Measurements from ENCODE around the gene MTMR12.

The MTMR12 gene

GRCh38 chr5:32312595-32313332 lies at the start of gene MTMR12:
TSS of gene MTMR12 (minus strand) at chr5:32312939. CDS start at chr5:32312838, 101 bp downstream.
- peak; percentile 100 for DNase-seq (ENCODE audit: low read depth)

GRCh38 chr5:32362527-32362926 lies 49.8 kb upstream of the MTMR12 start:
- DNase-seq (ENCODE audit: low read depth), result no peak

GRCh38 chr5:32360906-32361305 lies 48.2 kb upstream of the MTMR12 start:
- DNase-seq (ENCODE audit: low read depth), result no peak

- DNase-seq (ENCODE audit: low read depth), result no peak
Measured at GRCh38 chr5:32358611-32359010, 45.9 kb upstream of the MTMR12 start.

- DNase-seq (ENCODE audit: low read depth), result no peak
Measured at GRCh38 chr5:32357658-32358057, 44.9 kb upstream of the MTMR12 start.

- DNase-seq (ENCODE audit: low read depth), result no peak
Measured at GRCh38 chr5:32355686-32356085, 42.9 kb upstream of the MTMR12 start.

GRCh38 chr5:32353420-32353819 lies 40.7 kb upstream of the MTMR12 start:
- no peak for DNase-seq (ENCODE audit: low read depth)

- no peak for DNase-seq (ENCODE audit: low read depth)
Measured at GRCh38 chr5:32352685-32353084, 39.9 kb upstream of the MTMR12 start.

GRCh38 chr5:32346869-32347268 lies 34.1 kb upstream of the MTMR12 start:
- no peak for DNase-seq (ENCODE audit: low read depth)

- DNase-seq (ENCODE audit: low read depth), result no peak
Measured at GRCh38 chr5:32343058-32343672, 30.4 kb upstream of the MTMR12 start.

- no peak for DNase-seq (ENCODE audit: low read depth)
Measured at GRCh38 chr5:32342656-32343055, 29.9 kb upstream of the MTMR12 start.

GRCh38 chr5:32339878-32340277 lies 27.1 kb upstream of the MTMR12 start:
- DNase-seq (ENCODE audit: low read depth), result no peak

GRCh38 chr5:32339198-32339597 lies 26.5 kb upstream of the MTMR12 start:
- no peak for DNase-seq (ENCODE audit: low read depth)

GRCh38 chr5:32332966-32333365 lies 20.2 kb upstream of the MTMR12 start:
- DNase-seq (ENCODE audit: low read depth), result no peak

GRCh38 chr5:32332361-32332760 lies 19.6 kb upstream of the MTMR12 start:
- no peak for DNase-seq (ENCODE audit: low read depth)

GRCh38 chr5:32331935-32332274 lies 19.2 kb upstream of the MTMR12 start:
- no peak for DNase-seq (ENCODE audit: low read depth)

GRCh38 chr5:32331217-32331934 lies 18.6 kb upstream of the MTMR12 start:
- DNase-seq (ENCODE audit: low read depth), result no peak

GRCh38 chr5:32330126-32330971 lies 17.6 kb upstream of the MTMR12 start:
- DNase-seq (ENCODE audit: low read depth), result no peak

GRCh38 chr5:32329395-32329834 lies 16.7 kb upstream of the MTMR12 start:
- peak; percentile 5 for DNase-seq (ENCODE audit: low read depth)

GRCh38 chr5:32326216-32326772 lies 13.6 kb upstream of the MTMR12 start:
- no peak for DNase-seq (ENCODE audit: low read depth)

- DNase-seq (ENCODE audit: low read depth), result no peak
Measured at GRCh38 chr5:32325616-32326015, 12.9 kb upstream of the MTMR12 start.

- no peak for DNase-seq (ENCODE audit: low read depth)
Measured at GRCh38 chr5:32325062-32325461, 12.3 kb upstream of the MTMR12 start.

Data from activated T-helper 1 cell treated with Interleukin-2 at 50 U/mL for 16 hours (primary cell).